ENCODE measurements around the gene RALGAPA2. TPM values are rescaled to one million over a fixed set of nuclear protein-coding genes. Genes with fewer than 3 reads are reported as not detected.

The RALGAPA2 gene
- total RNA-seq, 1 experiment from 2014 or later: 26.3 TPM

DNA sequence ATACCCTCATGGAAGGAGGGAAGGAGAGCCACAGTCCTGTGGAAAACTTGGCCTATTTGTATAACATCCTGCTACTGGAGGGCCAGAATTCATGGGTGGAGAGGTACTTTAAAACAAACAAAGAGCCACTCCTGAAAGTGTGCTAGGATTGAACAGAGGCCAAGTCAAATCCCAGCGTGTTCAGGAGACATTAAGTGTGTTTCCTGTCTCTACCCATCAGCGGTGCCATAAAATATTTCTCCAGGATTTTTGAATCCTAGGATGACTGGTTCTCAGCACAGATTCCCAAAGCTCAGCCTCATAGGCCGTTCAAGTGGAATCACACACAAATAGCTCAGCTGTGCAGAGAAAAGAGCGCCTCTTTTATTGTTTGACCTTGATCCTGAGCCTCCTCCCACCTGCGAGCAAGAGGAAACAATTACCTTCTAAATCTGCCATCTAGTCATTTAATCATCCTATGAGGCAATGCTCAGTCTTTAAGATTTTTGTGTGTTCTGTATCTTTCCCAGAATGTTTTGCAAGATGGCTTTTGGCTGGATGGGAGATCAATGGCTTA is 31.8 kb upstream of the RALGAPA2 start:
- TF ChIP-seq, protein P1, sequence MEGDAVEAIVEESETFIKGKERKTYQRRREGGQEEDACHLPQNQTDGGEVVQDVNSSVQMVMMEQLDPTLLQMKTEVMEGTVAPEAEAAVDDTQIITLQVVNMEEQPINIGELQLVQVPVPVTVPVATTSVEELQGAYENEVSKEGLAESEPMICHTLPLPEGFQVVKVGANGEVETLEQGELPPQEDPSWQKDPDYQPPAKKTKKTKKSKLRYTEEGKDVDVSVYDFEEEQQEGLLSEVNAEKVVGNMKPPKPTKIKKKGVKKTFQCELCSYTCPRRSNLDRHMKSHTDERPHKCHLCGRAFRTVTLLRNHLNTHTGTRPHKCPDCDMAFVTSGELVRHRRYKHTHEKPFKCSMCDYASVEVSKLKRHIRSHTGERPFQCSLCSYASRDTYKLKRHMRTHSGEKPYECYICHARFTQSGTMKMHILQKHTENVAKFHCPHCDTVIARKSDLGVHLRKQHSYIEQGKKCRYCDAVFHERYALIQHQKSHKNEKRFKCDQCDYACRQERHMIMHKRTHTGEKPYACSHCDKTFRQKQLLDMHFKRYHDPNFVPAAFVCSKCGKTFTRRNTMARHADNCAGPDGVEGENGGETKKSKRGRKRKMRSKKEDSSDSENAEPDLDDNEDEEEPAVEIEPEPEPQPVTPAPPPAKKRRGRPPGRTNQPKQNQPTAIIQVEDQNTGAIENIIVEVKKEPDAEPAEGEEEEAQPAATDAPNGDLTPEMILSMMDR (IDR thresholded peaks at IDR 0.05; ENCODE audit: unreplicated experiment): no peak
- Mint-ChIP-seq H3K4me3 (ENCODE audit: low read depth, unreplicated experiment) (no peak overlapping the region), H3K36me3 (ENCODE audit: insufficient read depth, unreplicated experiment) (no peaks in the 10 kb centered on the region), H3K4me1 (ENCODE audit: low read depth, unreplicated experiment) (no peaks in the 10 kb centered on the region), H3K27me3 (ENCODE audit: unreplicated experiment) (no peaks in the 10 kb centered on the region), H3K27ac (ENCODE audit: unreplicated experiment) (no peak overlapping the region), H3K9me3 (ENCODE audit: low read depth, unreplicated experiment) (peaks cover 2% of the 10 kb centered on the region)
- intact Hi-C loops (cut with micrococcal nuclease; ENCODE audit: unreplicated experiment): no loop called here
- no peak for DNase-seq
- BruUV-seq (replicated peaks): no TSS peak
- CTCF ChIA-PET: no interaction called here

- Mint-ChIP-seq H3K4me3 (ENCODE audit: low read depth, unreplicated experiment) (no peak overlapping the region), H3K27ac (ENCODE audit: unreplicated experiment) (no peak overlapping the region), H3K27me3 (ENCODE audit: unreplicated experiment) (no peaks in the 10 kb centered on the region), H3K4me1 (ENCODE audit: low read depth, unreplicated experiment) (no peaks in the 10 kb centered on the region), H3K36me3 (ENCODE audit: insufficient read depth, unreplicated experiment) (no peaks in the 10 kb centered on the region), H3K9me3 (ENCODE audit: low read depth, unreplicated experiment) (no peaks in the 10 kb centered on the region)
- intact Hi-C loops (cut with micrococcal nuclease; ENCODE audit: unreplicated experiment): no loop called here
- TF ChIP-seq, protein P1 (IDR thresholded peaks at IDR 0.05; ENCODE audit: unreplicated experiment): no peak
- no peak for DNase-seq
- no TSS peak for BruUV-seq (replicated peaks)
- CTCF ChIA-PET: no interaction called here
These were observed 31.2 kb upstream of the RALGAPA2 start for GRCh38 chr20:20743511-20744169.

GRCh38 chr20:20741087-20742045 is 28.9 kb upstream of the RALGAPA2 start:
- CTCF ChIA-PET: no interaction called here
- Mint-ChIP-seq H3K36me3 (ENCODE audit: insufficient read depth, unreplicated experiment) (no peaks in the 10 kb centered on the region), H3K27me3 (ENCODE audit: unreplicated experiment) (no peaks in the 10 kb centered on the region), H3K9me3 (ENCODE audit: low read depth, unreplicated experiment) (no peaks in the 10 kb centered on the region), H3K4me1 (ENCODE audit: low read depth, unreplicated experiment) (no peaks in the 10 kb centered on the region), H3K27ac (ENCODE audit: unreplicated experiment) (no peak overlapping the region), H3K4me3 (ENCODE audit: low read depth, unreplicated experiment) (no peak overlapping the region)
- DNase-seq: no peak
- intact Hi-C loops (cut with micrococcal nuclease; ENCODE audit: unreplicated experiment): no loop called here
- BruUV-seq (replicated peaks): no TSS peak
- TF ChIP-seq, protein P1 (IDR thresholded peaks at IDR 0.05; ENCODE audit: unreplicated experiment): no peak

DNA sequence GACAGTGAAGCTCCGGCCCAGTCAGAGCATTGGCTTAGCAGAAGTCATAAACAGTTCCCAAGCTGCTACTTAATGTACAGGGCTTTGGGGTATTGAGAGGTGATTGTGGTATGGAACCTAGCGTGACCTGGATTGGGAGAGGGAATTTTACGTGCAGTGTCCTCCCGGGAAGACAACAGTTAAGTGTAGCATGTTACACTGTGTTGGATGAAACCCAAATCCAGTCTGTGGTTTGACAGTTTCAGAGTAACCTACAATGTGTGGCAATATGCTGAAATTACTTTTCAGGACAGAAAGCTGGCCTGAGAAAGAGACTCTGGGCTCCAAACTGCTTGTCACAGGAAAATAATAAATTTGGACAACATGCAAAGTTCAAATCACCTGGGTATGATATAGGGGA is 28.1 kb upstream of the RALGAPA2 start:
- BruUV-seq (replicated peaks): no TSS peak
- intact Hi-C loops (cut with micrococcal nuclease; ENCODE audit: unreplicated experiment): no loop called here
- Mint-ChIP-seq H3K9me3 (ENCODE audit: low read depth, unreplicated experiment) (no peaks in the 10 kb centered on the region), H3K36me3 (ENCODE audit: insufficient read depth, unreplicated experiment) (no peaks in the 10 kb centered on the region), H3K4me3 (ENCODE audit: low read depth, unreplicated experiment) (no peak overlapping the region), H3K27me3 (ENCODE audit: unreplicated experiment) (no peaks in the 10 kb centered on the region), H3K27ac (ENCODE audit: unreplicated experiment) (no peak overlapping the region), H3K4me1 (ENCODE audit: low read depth, unreplicated experiment) (no peaks in the 10 kb centered on the region)
- TF ChIP-seq, protein P1 (IDR thresholded peaks at IDR 0.05; ENCODE audit: unreplicated experiment): no peak
- DNase-seq: no peak
- CTCF ChIA-PET: no interaction called here

Measured in Calu3 (cell line).